Measurements from ENCODE around the gene ZNF132.

The ZNF132 gene

DNA sequence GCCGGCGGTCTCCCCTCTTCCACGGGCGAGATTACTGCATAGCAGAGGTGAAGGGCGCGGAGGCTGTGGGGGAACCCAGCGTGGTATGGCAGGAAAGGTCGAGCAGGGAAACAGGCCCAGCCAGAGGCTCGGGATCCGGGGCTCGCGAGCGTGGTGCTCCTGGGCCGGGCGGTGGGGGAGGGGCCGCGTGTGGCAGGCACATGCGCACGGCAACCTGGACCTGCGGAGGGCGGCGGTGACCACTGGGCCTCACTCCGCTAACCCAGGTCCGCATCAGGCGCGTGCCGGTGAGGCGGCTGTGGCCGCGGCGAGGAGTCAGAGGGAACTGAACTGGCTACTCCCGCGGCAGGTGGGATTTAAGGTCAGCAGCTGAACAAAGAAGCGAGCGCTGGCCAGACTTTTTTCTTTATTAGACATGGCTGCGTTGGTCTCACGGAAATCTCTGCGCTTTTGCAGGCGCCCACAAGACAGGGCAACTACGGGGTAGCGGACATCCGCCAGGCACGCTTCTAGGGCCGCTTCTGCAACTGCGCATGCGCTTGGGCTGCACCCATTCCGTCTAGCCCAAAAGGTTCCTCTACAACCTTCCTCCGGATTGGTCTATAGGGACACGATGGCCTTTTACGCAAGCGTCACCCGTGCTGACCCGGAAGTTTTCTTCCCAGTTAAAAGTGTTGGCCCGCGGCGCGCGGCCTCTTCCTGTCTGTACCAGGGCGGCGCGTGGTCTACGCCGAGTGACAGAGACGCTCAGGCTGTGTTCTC, 53.2 kb downstream of the ZNF132 start, which contains the start of gene RPS5:
Gene RPS5 (plus strand): TSS at position 694 of the 762 bp plus-strand sequence. CDS start 869 bp downstream, outside the sequence.
- peak; percentile 84 for DNase-seq

DNA sequence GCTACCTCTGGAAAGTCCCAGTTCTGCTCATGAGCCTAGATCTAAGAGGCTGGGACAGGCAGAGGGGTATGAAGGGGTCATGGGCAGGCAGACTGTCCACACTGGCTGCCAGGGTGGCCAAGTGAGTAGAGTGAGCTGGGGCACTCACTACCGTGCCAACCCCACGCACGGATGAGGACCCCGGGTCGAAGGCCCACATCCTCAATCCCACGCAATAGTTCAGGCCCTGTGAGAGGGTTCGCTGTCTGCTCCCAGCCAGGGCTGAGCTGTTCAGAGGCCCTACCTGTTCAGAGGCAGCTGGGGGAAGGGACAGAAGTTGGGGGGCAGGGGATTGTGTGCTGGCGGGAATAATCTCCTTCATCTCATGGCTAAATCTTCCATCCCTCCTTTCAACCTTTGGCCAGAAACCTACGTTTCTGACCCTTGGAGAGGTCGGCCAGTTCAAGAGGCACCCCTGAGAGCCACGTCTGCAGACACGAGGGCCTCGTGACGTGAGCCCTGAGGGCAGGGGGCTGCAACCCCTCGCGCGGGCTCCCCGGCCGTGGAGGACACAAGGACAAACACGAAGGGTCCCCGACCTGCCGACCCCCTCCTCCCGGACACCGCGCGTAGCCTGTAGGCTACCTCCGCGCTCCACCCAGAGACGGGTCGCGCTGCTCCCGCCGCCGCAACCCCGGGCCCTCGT, 53.9 kb downstream of the ZNF132 start:
- DNase-seq = no peak

- no peak for DNase-seq
These were observed 54.6 kb downstream of the ZNF132 start for GRCh38 chr19:58385313-58385890.

DNA sequence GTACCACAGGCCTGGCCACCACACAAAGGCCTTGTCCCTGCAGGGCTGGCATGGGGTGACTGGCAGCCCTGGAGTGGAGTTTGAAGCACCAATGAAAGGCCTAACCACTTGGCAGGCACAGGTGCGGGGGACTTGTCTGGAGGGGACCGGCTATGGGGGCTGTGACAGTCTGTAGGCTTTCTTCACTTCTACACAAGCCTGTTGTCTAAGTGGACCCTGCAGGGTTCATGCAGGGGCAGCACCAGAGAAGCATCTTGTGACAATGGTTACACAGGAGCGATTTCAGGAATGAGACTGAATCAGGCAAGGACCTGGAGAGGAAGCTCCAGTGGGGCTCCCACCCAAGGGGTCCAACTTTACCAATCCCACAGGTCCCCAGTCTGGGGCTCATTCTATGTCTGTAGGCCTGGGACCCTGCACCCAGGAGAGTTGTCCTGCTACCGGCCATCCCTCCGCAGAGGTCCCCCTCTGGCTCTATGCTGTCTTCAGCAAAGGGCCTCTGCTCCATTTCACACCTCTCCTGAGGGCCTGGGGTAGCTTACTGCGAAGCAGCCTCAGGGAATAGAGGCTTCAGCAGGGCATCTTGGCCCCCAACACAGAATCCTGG, 56.9 kb downstream of the ZNF132 start:
- DNase-seq = no peak
